Measurements from ENCODE around the gene DUSP6.

DUSP6 gene

GRCh38 chr12:89372584-89373370 lies 20.5 kb upstream of the DUSP6 start:
- no peak overlapping the region for H3K4me3 ChIP-seq (ENCODE audit: low read depth, low read length)
- H3K27me3 ChIP-seq (ENCODE audit: insufficient read depth, low read length), result no peaks in the 10 kb centered on the region
- no peaks in the 10 kb centered on the region for H3K79me2 ChIP-seq (ENCODE audit: control insufficient read depth, insufficient read depth, low read length, unreplicated experiment)
- peak overlapping the region; percentile 94 for H3K27ac ChIP-seq (ENCODE audit: low read depth, low read length)
- no peak overlapping the region for H2AFZ ChIP-seq (ENCODE audit: low read length, unreplicated experiment)
- no peaks in the 10 kb centered on the region for H3K36me3 ChIP-seq (ENCODE audit: insufficient read depth, low read length)
- H3K4me1 ChIP-seq (ENCODE audit: control insufficient read depth, insufficient read depth, low read length, unreplicated experiment), result peaks cover 60% of the 10 kb centered on the region

GRCh38 chr12:89370850-89371249 lies 18.5 kb upstream of the DUSP6 start:
- Histone ChIP-seq H3K79me2 (ENCODE audit: control insufficient read depth, insufficient read depth, low read length, unreplicated experiment) (no peaks in the 10 kb centered on the region), H2AFZ (ENCODE audit: low read length, unreplicated experiment) (no peak overlapping the region), H3K4me3 (ENCODE audit: low read depth, low read length) (no peak overlapping the region), H3K27ac (ENCODE audit: low read depth, low read length) (peak overlapping the region; percentile 38), H3K4me1 (ENCODE audit: control insufficient read depth, insufficient read depth, low read length, unreplicated experiment) (peaks cover 50% of the 10 kb centered on the region), H3K36me3 (ENCODE audit: insufficient read depth, low read length) (no peaks in the 10 kb centered on the region), H3K27me3 (ENCODE audit: insufficient read depth, low read length) (no peaks in the 10 kb centered on the region)

GRCh38 chr12:89370421-89370831 lies 18.1 kb upstream of the DUSP6 start:
- Histone ChIP-seq H3K27ac (ENCODE audit: low read depth, low read length) (peak overlapping the region; percentile 38), H3K27me3 (ENCODE audit: insufficient read depth, low read length) (no peaks in the 10 kb centered on the region), H3K4me3 (ENCODE audit: low read depth, low read length) (no peak overlapping the region), H3K36me3 (ENCODE audit: insufficient read depth, low read length) (no peaks in the 10 kb centered on the region), H2AFZ (ENCODE audit: low read length, unreplicated experiment) (no peak overlapping the region), H3K79me2 (ENCODE audit: control insufficient read depth, insufficient read depth, low read length, unreplicated experiment) (no peaks in the 10 kb centered on the region), H3K4me1 (ENCODE audit: control insufficient read depth, insufficient read depth, low read length, unreplicated experiment) (peaks cover 48% of the 10 kb centered on the region)

GRCh38 chr12:89369166-89369565 lies 16.9 kb upstream of the DUSP6 start:
- no peak overlapping the region for H2AFZ ChIP-seq (ENCODE audit: low read length, unreplicated experiment)
- H3K4me1 ChIP-seq (ENCODE audit: control insufficient read depth, insufficient read depth, low read length, unreplicated experiment), result peaks cover 37% of the 10 kb centered on the region
- H3K27me3 ChIP-seq (ENCODE audit: insufficient read depth, low read length), result no peaks in the 10 kb centered on the region

GRCh38 chr12:89368391-89368790 lies 16.1 kb upstream of the DUSP6 start:
- no peak overlapping the region for H2AFZ ChIP-seq (ENCODE audit: low read length, unreplicated experiment)
- no peaks in the 10 kb centered on the region for H3K27me3 ChIP-seq (ENCODE audit: insufficient read depth, low read length)
- no peak overlapping the region for H3K27ac ChIP-seq (ENCODE audit: low read depth, low read length)
- no peaks in the 10 kb centered on the region for H3K36me3 ChIP-seq (ENCODE audit: insufficient read depth, low read length)
- no peak overlapping the region for H3K4me3 ChIP-seq (ENCODE audit: low read depth, low read length)
- H3K4me1 ChIP-seq (ENCODE audit: control insufficient read depth, insufficient read depth, low read length, unreplicated experiment), result peaks cover 31% of the 10 kb centered on the region
- H3K79me2 ChIP-seq (ENCODE audit: control insufficient read depth, insufficient read depth, low read length, unreplicated experiment), result no peaks in the 10 kb centered on the region

More at GRCh38 chr12:89369166-89369565, 16.9 kb upstream of the DUSP6 start:
- Histone ChIP-seq H3K79me2 (ENCODE audit: control insufficient read depth, insufficient read depth, low read length, unreplicated experiment) (no peaks in the 10 kb centered on the region), H3K36me3 (ENCODE audit: insufficient read depth, low read length) (no peaks in the 10 kb centered on the region), H3K27ac (ENCODE audit: low read depth, low read length) (no peak overlapping the region), H3K4me3 (ENCODE audit: low read depth, low read length) (no peak overlapping the region)

GRCh38 chr12:89366676-89367364 lies 14.5 kb upstream of the DUSP6 start:
- no peaks in the 10 kb centered on the region for H3K36me3 ChIP-seq (ENCODE audit: insufficient read depth, low read length)

GRCh38 chr12:89364631-89365030 lies 12.3 kb upstream of the DUSP6 start:
- Histone ChIP-seq H3K4me3 (ENCODE audit: low read depth, low read length) (no peak overlapping the region), H2AFZ (ENCODE audit: low read length, unreplicated experiment) (no peak overlapping the region), H3K4me1 (ENCODE audit: control insufficient read depth, insufficient read depth, low read length, unreplicated experiment) (no peaks in the 10 kb centered on the region), H3K27ac (ENCODE audit: low read depth, low read length) (no peak overlapping the region), H3K36me3 (ENCODE audit: insufficient read depth, low read length) (no peaks in the 10 kb centered on the region), H3K79me2 (ENCODE audit: control insufficient read depth, insufficient read depth, low read length, unreplicated experiment) (no peaks in the 10 kb centered on the region), H3K27me3 (ENCODE audit: insufficient read depth, low read length) (no peaks in the 10 kb centered on the region)

More at GRCh38 chr12:89366676-89367364, 14.5 kb upstream of the DUSP6 start:
- Histone ChIP-seq H2AFZ (ENCODE audit: low read length, unreplicated experiment) (no peak overlapping the region), H3K27me3 (ENCODE audit: insufficient read depth, low read length) (no peaks in the 10 kb centered on the region), H3K79me2 (ENCODE audit: control insufficient read depth, insufficient read depth, low read length, unreplicated experiment) (no peaks in the 10 kb centered on the region), H3K27ac (ENCODE audit: low read depth, low read length) (no peak overlapping the region), H3K4me1 (ENCODE audit: control insufficient read depth, insufficient read depth, low read length, unreplicated experiment) (peaks cover 18% of the 10 kb centered on the region), H3K4me3 (ENCODE audit: low read depth, low read length) (no peak overlapping the region)

GRCh38 chr12:89364058-89364457 lies 11.8 kb upstream of the DUSP6 start:
- H3K36me3 ChIP-seq (ENCODE audit: insufficient read depth, low read length), result no peaks in the 10 kb centered on the region
- H3K4me3 ChIP-seq (ENCODE audit: low read depth, low read length), result no peak overlapping the region
- no peak overlapping the region for H3K27ac ChIP-seq (ENCODE audit: low read depth, low read length)
- no peaks in the 10 kb centered on the region for H3K27me3 ChIP-seq (ENCODE audit: insufficient read depth, low read length)
- no peaks in the 10 kb centered on the region for H3K4me1 ChIP-seq (ENCODE audit: control insufficient read depth, insufficient read depth, low read length, unreplicated experiment)
- no peak overlapping the region for H2AFZ ChIP-seq (ENCODE audit: low read length, unreplicated experiment)
- no peaks in the 10 kb centered on the region for H3K79me2 ChIP-seq (ENCODE audit: control insufficient read depth, insufficient read depth, low read length, unreplicated experiment)

- H3K36me3 ChIP-seq (ENCODE audit: insufficient read depth, low read length), result peaks cover 3% of the 10 kb centered on the region; the same call in 1 of the 2 replicates
- no peaks in the 10 kb centered on the region for H3K79me2 ChIP-seq (ENCODE audit: control insufficient read depth, insufficient read depth, low read length, unreplicated experiment)
- H3K27me3 ChIP-seq (ENCODE audit: insufficient read depth, low read length), result no peaks in the 10 kb centered on the region
- H3K4me1 ChIP-seq (ENCODE audit: control insufficient read depth, insufficient read depth, low read length, unreplicated experiment), result no peaks in the 10 kb centered on the region
- no peak overlapping the region for H2AFZ ChIP-seq (ENCODE audit: low read length, unreplicated experiment)
- no peak overlapping the region for H3K27ac ChIP-seq (ENCODE audit: low read depth, low read length)
- no peak overlapping the region for H3K4me3 ChIP-seq (ENCODE audit: low read depth, low read length)
Measured at GRCh38 chr12:89363582-89363981, 11.3 kb upstream of the DUSP6 start.

GRCh38 chr12:89363084-89363483 lies 10.8 kb upstream of the DUSP6 start:
- H3K4me1 ChIP-seq (ENCODE audit: control insufficient read depth, insufficient read depth, low read length, unreplicated experiment), result no peaks in the 10 kb centered on the region
- no peaks in the 10 kb centered on the region for H3K27me3 ChIP-seq (ENCODE audit: insufficient read depth, low read length)
- no peak overlapping the region for H3K27ac ChIP-seq (ENCODE audit: low read depth, low read length)
- peaks cover 3% of the 10 kb centered on the region; the same call in 1 of the 2 replicates for H3K36me3 ChIP-seq (ENCODE audit: insufficient read depth, low read length)
- H3K79me2 ChIP-seq (ENCODE audit: control insufficient read depth, insufficient read depth, low read length, unreplicated experiment), result no peaks in the 10 kb centered on the region
- H3K4me3 ChIP-seq (ENCODE audit: low read depth, low read length), result no peak overlapping the region
- H2AFZ ChIP-seq (ENCODE audit: low read length, unreplicated experiment), result no peak overlapping the region

GRCh38 chr12:89359615-89360014 lies 7.3 kb upstream of the DUSP6 start:
- no peaks in the 10 kb centered on the region for H3K27me3 ChIP-seq (ENCODE audit: insufficient read depth, low read length)
- H3K4me1 ChIP-seq (ENCODE audit: control insufficient read depth, insufficient read depth, low read length, unreplicated experiment), result peaks cover 13% of the 10 kb centered on the region
- peaks cover 14% of the 10 kb centered on the region for H3K79me2 ChIP-seq (ENCODE audit: control insufficient read depth, insufficient read depth, low read length, unreplicated experiment)
- no peak overlapping the region for H3K27ac ChIP-seq (ENCODE audit: low read depth, low read length)
- no peak overlapping the region for H3K4me3 ChIP-seq (ENCODE audit: low read depth, low read length)
- peaks cover 3% of the 10 kb centered on the region; the same call in 1 of the 2 replicates for H3K36me3 ChIP-seq (ENCODE audit: insufficient read depth, low read length)
- H2AFZ ChIP-seq (ENCODE audit: low read length, unreplicated experiment), result no peak overlapping the region
